ENCODE data around the gene SEC11C.
"Not testable (repeated sequence)": the region's sequence is repeated elsewhere in the genome, so short reads cannot be mapped to it uniquely, and the experiment has no call there.

The SEC11C gene

DNA sequence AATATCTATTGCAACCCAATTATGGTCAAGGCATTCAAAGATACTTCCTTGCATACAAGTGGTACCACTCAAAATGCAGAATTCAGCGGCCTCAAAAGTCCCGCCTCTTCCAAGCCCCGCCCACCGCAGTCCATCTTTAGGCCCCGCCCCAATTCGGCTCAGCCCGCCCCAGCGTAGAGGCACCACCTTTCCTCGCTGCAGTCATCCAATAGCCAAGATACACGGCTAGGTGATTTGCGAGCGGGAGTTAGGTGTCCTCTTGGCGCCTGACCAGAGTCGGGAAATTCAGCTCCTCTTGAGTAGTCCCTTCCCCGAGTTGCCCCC is 431 bp upstream of the SEC11C start:
- peaks cover 4% of the 10 kb centered on the region for H3K27me3 Mint-ChIP-seq
- ATAC-seq (ENCODE audit: low read depth) (peak; percentile 72), DNase-seq (ENCODE audit: low spot score in 2 of 2) (peak in 1 of 2 donors; percentile 96)
- H3K4me3 Mint-ChIP-seq, result peak overlapping the region; percentile 97
- H3K9me3 Mint-ChIP-seq, result peaks cover 1% of the 10 kb centered on the region
- H3K4me1 Mint-ChIP-seq, result peaks cover 30% of the 10 kb centered on the region
- H3K27ac Mint-ChIP-seq, result peak overlapping the region; percentile 100
- H3K36me3 Mint-ChIP-seq, result no peaks in the 10 kb centered on the region

- ATAC-seq (ENCODE audit: low read depth), result peak; percentile 10
- Mint-ChIP-seq H3K4me3 (peak overlapping the region; percentile 97), H3K9me3 (peaks cover 1% of the 10 kb centered on the region), H3K27ac (peak overlapping the region; percentile 100), H3K27me3 (peaks cover 2% of the 10 kb centered on the region), H3K4me1 (peaks cover 33% of the 10 kb centered on the region), H3K36me3 (no peaks in the 10 kb centered on the region)
- no peak for DNase-seq (ENCODE audit: low spot score in 2 of 2)
These were observed 710 bp downstream of the SEC11C start for GRCh38 chr18:59140302-59140885.

DNA sequence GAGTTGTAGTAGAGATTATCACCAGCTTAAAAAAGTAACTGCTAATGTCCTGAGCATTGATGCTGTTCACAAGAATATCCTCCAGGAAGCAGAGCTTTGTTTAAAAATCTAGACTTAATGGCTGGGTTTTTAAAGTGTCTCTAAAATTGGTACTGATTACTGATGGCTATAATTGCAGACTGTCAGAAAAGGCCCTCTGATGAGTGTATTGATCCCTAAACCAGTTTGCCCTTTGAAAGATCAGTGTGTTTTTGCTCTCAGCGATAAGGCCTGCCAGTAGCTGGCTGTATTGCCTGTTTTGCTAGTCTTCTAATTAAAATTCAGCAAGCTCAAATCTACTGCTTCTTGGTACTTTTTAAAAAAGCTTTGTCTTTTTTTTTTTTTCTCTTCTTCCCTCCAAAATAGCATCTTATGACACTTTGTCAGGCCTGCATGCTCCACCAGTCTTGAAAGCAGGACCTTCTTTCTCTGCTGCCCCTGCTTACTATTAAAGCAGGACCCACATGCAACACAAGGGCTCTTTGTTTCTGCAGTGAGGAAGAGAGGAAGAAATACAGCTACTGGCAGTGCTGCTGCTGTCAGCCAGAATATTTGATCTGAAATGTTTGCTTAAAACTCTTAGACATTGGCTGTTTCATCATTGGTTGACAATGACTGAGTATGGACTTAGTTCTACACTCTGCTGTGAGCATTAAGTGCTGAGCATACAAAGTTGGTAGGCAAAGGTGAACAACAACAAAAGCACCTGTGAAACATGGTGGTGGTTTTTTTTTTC is 1.8 kb downstream of the SEC11C start:
- Mint-ChIP-seq H3K27ac (peak overlapping the region; percentile 100), H3K27me3 (no peaks in the 10 kb centered on the region), H3K4me3 (peak overlapping the region; percentile 97), H3K4me1 (peaks cover 42% of the 10 kb centered on the region), H3K36me3 (peaks cover 7% of the 10 kb centered on the region), H3K9me3 (peaks cover 1% of the 10 kb centered on the region)
- ATAC-seq (ENCODE audit: low read depth) (no peak), DNase-seq (ENCODE audit: low spot score in 2 of 2) (no peak)

DNA sequence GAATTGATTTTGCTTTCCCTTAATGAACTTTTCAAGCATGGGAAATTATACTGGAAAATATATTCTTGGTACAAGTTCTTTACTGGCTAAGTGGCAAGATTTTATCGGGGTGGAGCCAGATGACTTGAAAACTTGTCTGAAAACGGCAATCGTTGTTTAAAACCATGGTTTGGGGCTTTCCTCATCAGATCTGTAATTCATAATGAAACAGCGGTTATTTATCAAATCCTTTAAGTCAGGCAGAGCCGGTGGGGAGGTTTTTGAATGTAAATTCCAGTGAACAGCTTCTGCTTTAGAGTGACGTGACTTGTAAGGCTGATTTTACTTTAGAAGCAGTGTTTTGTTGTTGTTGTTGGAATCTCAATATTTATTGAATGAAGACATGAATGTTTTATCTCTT is 2.6 kb downstream of the SEC11C start:
- DNase-seq (ENCODE audit: low spot score in 2 of 2) (peak in 1 of 2 donors; percentile 29), ATAC-seq (ENCODE audit: low read depth) (no peak)
- Mint-ChIP-seq H3K9me3 (peaks cover 1% of the 10 kb centered on the region), H3K4me3 (peak overlapping the region; percentile 97), H3K27me3 (no peaks in the 10 kb centered on the region), H3K4me1 (peaks cover 44% of the 10 kb centered on the region), H3K36me3 (peaks cover 8% of the 10 kb centered on the region), H3K27ac (peak overlapping the region; percentile 100)

DNA sequence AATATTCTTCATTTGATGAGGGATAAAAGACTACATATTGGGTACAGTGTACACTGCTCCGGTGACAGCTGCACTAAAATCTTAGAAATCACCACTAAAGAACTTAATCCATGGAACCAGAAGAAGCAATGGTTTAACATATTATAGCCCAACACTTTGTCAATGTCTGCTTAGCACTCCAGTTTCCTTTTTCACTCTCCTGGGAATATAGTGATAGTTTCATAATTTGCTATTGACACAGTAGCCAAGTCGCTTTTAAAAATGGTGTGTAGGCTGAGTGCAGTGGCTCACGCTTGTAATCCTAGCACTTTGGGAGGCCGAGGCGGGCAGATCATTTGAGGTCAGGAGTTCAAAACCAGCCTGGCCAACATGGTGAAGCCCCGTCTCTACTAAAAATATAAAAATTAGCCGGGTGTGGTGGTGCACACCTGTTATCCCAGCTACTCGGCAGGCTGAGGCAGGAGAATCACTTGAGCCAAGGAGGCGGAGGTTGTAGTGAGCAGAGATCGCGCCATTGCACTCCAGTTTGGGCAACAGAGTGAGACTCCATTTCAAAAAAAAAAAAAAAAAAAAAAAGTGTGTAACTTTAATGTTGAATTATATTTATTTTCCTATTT is 3.2 kb downstream of the SEC11C start:
- H3K27me3 Mint-ChIP-seq; DNase-seq (ENCODE audit: low spot score in 2 of 2); ATAC-seq (ENCODE audit: low read depth); H3K9me3 Mint-ChIP-seq: not testable (repeated sequence)
- peak overlapping the region; percentile 100 for H3K27ac Mint-ChIP-seq
- H3K4me1 Mint-ChIP-seq, result peaks cover 47% of the 10 kb centered on the region
- peaks cover 12% of the 10 kb centered on the region for H3K36me3 Mint-ChIP-seq
- peak overlapping the region; percentile 97 for H3K4me3 Mint-ChIP-seq

GRCh38 chr18:59143441-59143840 is 3.8 kb downstream of the SEC11C start:
- no peak for ATAC-seq (ENCODE audit: low read depth)
- no peaks in the 10 kb centered on the region for H3K27me3 Mint-ChIP-seq
- no peak for DNase-seq (ENCODE audit: low spot score in 2 of 2)
- peaks cover 1% of the 10 kb centered on the region for H3K9me3 Mint-ChIP-seq
- peak overlapping the region; percentile 56 for H3K4me3 Mint-ChIP-seq
- peak overlapping the region; percentile 100 for H3K27ac Mint-ChIP-seq
- H3K4me1 Mint-ChIP-seq, result peaks cover 48% of the 10 kb centered on the region
- peaks cover 12% of the 10 kb centered on the region for H3K36me3 Mint-ChIP-seq

DNA sequence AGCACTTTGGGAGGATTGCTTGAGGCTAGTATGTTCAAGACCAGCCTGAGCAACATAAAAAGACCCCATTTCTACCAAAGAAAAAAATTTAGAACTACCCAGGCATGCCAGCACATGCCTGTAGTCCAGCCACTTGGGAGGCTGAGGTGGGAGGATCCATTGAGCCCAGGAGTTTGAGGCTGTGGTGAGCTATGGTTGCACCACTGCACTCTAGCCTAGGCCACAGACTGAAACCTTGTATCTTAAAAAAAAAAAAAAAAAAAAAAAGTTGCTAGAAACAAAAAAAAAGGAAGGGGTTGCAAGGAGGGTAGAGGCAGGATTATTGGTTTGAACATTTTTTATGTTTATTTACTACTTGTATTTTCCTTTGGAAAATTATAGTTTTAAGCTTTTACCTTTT is 4.8 kb downstream of the SEC11C start:
- Mint-ChIP-seq H3K4me3 (no peak overlapping the region), H3K36me3 (peaks cover 12% of the 10 kb centered on the region), H3K27ac (peak overlapping the region; percentile 100)

GRCh38 chr18:59145055-59145454 is 5.4 kb downstream of the SEC11C start:
- H3K36me3 Mint-ChIP-seq, result peaks cover 13% of the 10 kb centered on the region

More for the DNA sequence above, 4.8 kb downstream of the SEC11C start:
- Mint-ChIP-seq H3K27me3 (no peaks in the 10 kb centered on the region), H3K4me1 (peaks cover 54% of the 10 kb centered on the region), H3K9me3 (no peaks in the 10 kb centered on the region)
- DNase-seq (ENCODE audit: low spot score in 2 of 2), result no peak
- no peak for ATAC-seq (ENCODE audit: low read depth)

DNA sequence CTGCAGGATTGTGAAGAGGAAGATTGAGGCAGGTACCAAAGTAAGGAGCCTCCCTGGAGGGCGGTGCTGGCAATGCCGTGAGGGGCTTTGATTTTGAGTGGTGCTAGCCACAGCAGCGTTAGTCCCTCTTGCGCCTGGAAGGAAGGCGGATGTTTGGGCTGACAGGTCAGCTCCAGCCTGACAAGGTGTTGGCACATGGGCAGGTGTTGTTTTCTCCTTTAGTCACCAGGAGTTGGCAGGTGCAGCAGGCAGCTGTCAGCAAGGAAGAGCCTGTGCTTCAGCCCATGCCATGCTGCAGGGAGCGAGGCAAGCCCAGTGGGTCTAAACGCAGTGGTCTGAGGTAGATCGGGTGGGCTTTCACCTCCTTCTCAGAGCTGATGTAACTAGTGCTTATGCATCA is 8.5 kb downstream of the SEC11C start:
- no peaks in the 10 kb centered on the region for H3K9me3 Mint-ChIP-seq
- H3K4me3 Mint-ChIP-seq, result no peak overlapping the region
- no peaks in the 10 kb centered on the region for H3K27me3 Mint-ChIP-seq
- H3K27ac Mint-ChIP-seq, result no peak overlapping the region
- peaks cover 22% of the 10 kb centered on the region for H3K36me3 Mint-ChIP-seq
- DNase-seq (ENCODE audit: low spot score in 2 of 2) (no peak), ATAC-seq (ENCODE audit: low read depth) (no peak)
- H3K4me1 Mint-ChIP-seq, result peaks cover 31% of the 10 kb centered on the region

More at GRCh38 chr18:59145055-59145454, 5.4 kb downstream of the SEC11C start:
- Mint-ChIP-seq H3K9me3 (no peaks in the 10 kb centered on the region), H3K27ac (peak overlapping the region; percentile 24), H3K4me1 (peaks cover 54% of the 10 kb centered on the region), H3K4me3 (no peak overlapping the region), H3K27me3 (no peaks in the 10 kb centered on the region)
- no peak for ATAC-seq (ENCODE audit: low read depth)
- DNase-seq (ENCODE audit: low spot score in 2 of 2), result no peak

GRCh38 chr18:59149007-59149406 is 9.3 kb downstream of the SEC11C start:
- peaks cover 26% of the 10 kb centered on the region for H3K36me3 Mint-ChIP-seq
- no peaks in the 10 kb centered on the region for H3K9me3 Mint-ChIP-seq
- H3K4me3 Mint-ChIP-seq, result no peak overlapping the region
- peaks cover 26% of the 10 kb centered on the region for H3K4me1 Mint-ChIP-seq
- no peaks in the 10 kb centered on the region for H3K27me3 Mint-ChIP-seq
- ATAC-seq (ENCODE audit: low read depth) (no peak), DNase-seq (ENCODE audit: low spot score in 2 of 2) (no peak)
- no peak overlapping the region for H3K27ac Mint-ChIP-seq

DNA sequence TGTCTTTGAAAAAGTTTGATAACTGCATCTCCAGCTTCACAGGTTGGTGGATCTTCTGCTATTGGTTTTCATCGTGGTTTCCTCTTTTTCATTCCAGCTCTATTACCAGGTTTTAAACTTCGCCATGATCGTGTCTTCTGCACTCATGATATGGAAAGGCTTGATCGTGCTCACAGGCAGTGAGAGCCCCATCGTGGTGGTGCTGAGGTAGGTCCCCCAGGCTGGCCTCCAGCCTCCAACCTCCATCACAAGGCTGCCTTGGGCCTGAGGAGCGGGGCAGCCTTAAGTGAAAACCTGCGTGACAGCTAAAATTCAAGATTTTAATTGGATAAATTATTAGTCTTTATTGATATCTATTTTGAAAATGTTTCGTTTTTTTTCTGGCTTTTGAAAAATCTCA is 9.7 kb downstream of the SEC11C start:
- Mint-ChIP-seq H3K27me3 (no peaks in the 10 kb centered on the region), H3K4me3 (no peak overlapping the region), H3K4me1 (peaks cover 23% of the 10 kb centered on the region), H3K36me3 (peaks cover 29% of the 10 kb centered on the region), H3K9me3 (no peaks in the 10 kb centered on the region), H3K27ac (no peak overlapping the region)
- ATAC-seq (ENCODE audit: low read depth) (no peak), DNase-seq (ENCODE audit: low spot score in 2 of 2) (no peak)

GRCh38 chr18:59150236-59150635 is 10.6 kb downstream of the SEC11C start:
- Mint-ChIP-seq H3K27me3 (no peaks in the 10 kb centered on the region), H3K9me3 (no peaks in the 10 kb centered on the region), H3K4me3 (no peak overlapping the region), H3K27ac (no peak overlapping the region), H3K36me3 (peaks cover 33% of the 10 kb centered on the region), H3K4me1 (peaks cover 22% of the 10 kb centered on the region)
- DNase-seq (ENCODE audit: low spot score in 2 of 2), result no peak
- ATAC-seq (ENCODE audit: low read depth), result no peak

- Mint-ChIP-seq H3K4me3 (no peak overlapping the region), H3K36me3 (peaks cover 32% of the 10 kb centered on the region), H3K27ac (no peak overlapping the region), H3K4me1 (no peaks in the 10 kb centered on the region), H3K9me3 (no peaks in the 10 kb centered on the region), H3K27me3 (no peaks in the 10 kb centered on the region)
- DNase-seq (ENCODE audit: low spot score in 2 of 2) (no peak), ATAC-seq (ENCODE audit: low read depth) (no peak)
These were observed 15.5 kb downstream of the SEC11C start for GRCh38 chr18:59155153-59155552.

GRCh38 chr18:59156316-59156715 is 16.6 kb downstream of the SEC11C start:
- H3K4me3 Mint-ChIP-seq, result no peak overlapping the region
- no peaks in the 10 kb centered on the region for H3K9me3 Mint-ChIP-seq
- H3K27me3 Mint-ChIP-seq, result no peaks in the 10 kb centered on the region
- H3K36me3 Mint-ChIP-seq, result peaks cover 33% of the 10 kb centered on the region
- no peak for ATAC-seq (ENCODE audit: low read depth)
- DNase-seq (ENCODE audit: low spot score in 2 of 2), result no peak
- no peaks in the 10 kb centered on the region for H3K4me1 Mint-ChIP-seq
- no peak overlapping the region for H3K27ac Mint-ChIP-seq

Measured in memory B cell (primary cell).